HG02840 (cell line): Measurements from ENCODE around the gene PKN1.
A peak's percentile ranks its signal among the peaks of the same experiment; 100 is the strongest.

Source experiments
- ATAC-seq: cut with Tn5 transposase; IDR thresholded peaks from one replicate; pipeline ENCODE4 v1.9.1; 2021; ENCODE audit warnings: mild to moderate bottlenecking, moderate library complexity, moderate number of reproducible peaks; ENCODE audit not compliant: unreplicated experiment, low FRiP score

The PKN1 gene

GRCh38 chr19:14405758-14406644, 27.1 kb upstream of the PKN1 start:
- peak; percentile 57 for ATAC-seq

GRCh38 chr19:14406645-14407401, 26.3 kb upstream of the PKN1 start:
- ATAC-seq = no peak

GRCh38 chr19:14407605-14408484, 25.3 kb upstream of the PKN1 start:
- ATAC-seq = no peak

- no peak for ATAC-seq
Measured at GRCh38 chr19:14408491-14409145, 24.5 kb upstream of the PKN1 start.

GRCh38 chr19:14409146-14410023, 23.7 kb upstream of the PKN1 start:
- ATAC-seq = no peak

GRCh38 chr19:14410091-14411051, 22.7 kb upstream of the PKN1 start:
- ATAC-seq = no peak

- ATAC-seq = no peak
Measured at GRCh38 chr19:14411161-14411937, 21.8 kb upstream of the PKN1 start.

- ATAC-seq = no peak
Measured at GRCh38 chr19:14411938-14412245, 21.2 kb upstream of the PKN1 start.

GRCh38 chr19:14412324-14412995, 20.6 kb upstream of the PKN1 start:
- ATAC-seq = no peak

GRCh38 chr19:14412996-14413692, 20.0 kb upstream of the PKN1 start:
- no peak for ATAC-seq

- no peak for ATAC-seq
Measured at GRCh38 chr19:14413693-14414181, 19.4 kb upstream of the PKN1 start.

- no peak for ATAC-seq
Measured at GRCh38 chr19:14414926-14415690, 18.0 kb upstream of the PKN1 start.

GRCh38 chr19:14416817-14417231, 16.3 kb upstream of the PKN1 start:
- ATAC-seq = no peak

GRCh38 chr19:14418856-14419105, 14.3 kb upstream of the PKN1 start:
- ATAC-seq = peak; percentile 43

- ATAC-seq = peak; percentile 90
Measured at GRCh38 chr19:14419106-14419813, 13.8 kb upstream of the PKN1 start, which contains the start of gene DDX39A. Gene DDX39A (minus strand): TSS chr19:14419341. CDS start chr19:14413220, 6,121 bp downstream.
